ENCODE results near the gene PDE4D. TPM values are rescaled to one million over a fixed set of nuclear protein-coding genes. Genes with fewer than 3 reads are reported as not detected.

PDE4D gene
- total RNA-seq, 4 donors from 2014 or later, result 15.9 to 66.3 (median 48.7) TPM

GRCh38 chr5:59798862-59799667 lies 94.5 kb downstream of the PDE4D start:
- no peak for TF ChIP-seq EP300 (IDR thresholded peaks at IDR 0.05)
- no peak for TF ChIP-seq CTCF (IDR thresholded peaks at IDR 0.05)
- no peak for TF ChIP-seq POLR2A (IDR thresholded peaks at IDR 0.05)
- Histone ChIP-seq H3K4me1 (peaks cover 0 to 10% (median 1%) of the 10 kb centered on the region in 4 donors), H3K9me3 (no peaks in the 10 kb centered on the region), H3K36me3 (no peaks in the 10 kb centered on the region), H3K4me3 (peak overlapping the region in 2 of 4 donors; percentile 11 to 16), H3K27me3 (no peaks in the 10 kb centered on the region), H3K27ac (peak overlapping the region in 3 of 4 donors; percentile 19 to 59 (median 28))
- 16 to 22% methylated on average over 5 of the region's 5 CpGs for WGBS, 2 donors
- no peak for DNase-seq (ENCODE audit: low spot score in 2 of 2)

GRCh38 chr5:59795141-59795540 lies 98.4 kb downstream of the PDE4D start:
- Histone ChIP-seq H3K4me3 (no peak overlapping the region), H3K4me1 (peaks cover 0 to 18% (median 9%) of the 10 kb centered on the region in 4 donors), H3K27ac (no peak overlapping the region), H3K36me3 (no peaks in the 10 kb centered on the region), H3K9me3 (no peaks in the 10 kb centered on the region), H3K27me3 (no peaks in the 10 kb centered on the region)
- 81 to 86% methylated on average over 4 of the region's 4 CpGs for WGBS, 2 donors
- no peak for DNase-seq (ENCODE audit: low spot score in 2 of 2)
- no peak for TF ChIP-seq POLR2A (IDR thresholded peaks at IDR 0.05)
- TF ChIP-seq CTCF (IDR thresholded peaks at IDR 0.05), result no peak
- no peak for TF ChIP-seq EP300 (IDR thresholded peaks at IDR 0.05)

DNA sequence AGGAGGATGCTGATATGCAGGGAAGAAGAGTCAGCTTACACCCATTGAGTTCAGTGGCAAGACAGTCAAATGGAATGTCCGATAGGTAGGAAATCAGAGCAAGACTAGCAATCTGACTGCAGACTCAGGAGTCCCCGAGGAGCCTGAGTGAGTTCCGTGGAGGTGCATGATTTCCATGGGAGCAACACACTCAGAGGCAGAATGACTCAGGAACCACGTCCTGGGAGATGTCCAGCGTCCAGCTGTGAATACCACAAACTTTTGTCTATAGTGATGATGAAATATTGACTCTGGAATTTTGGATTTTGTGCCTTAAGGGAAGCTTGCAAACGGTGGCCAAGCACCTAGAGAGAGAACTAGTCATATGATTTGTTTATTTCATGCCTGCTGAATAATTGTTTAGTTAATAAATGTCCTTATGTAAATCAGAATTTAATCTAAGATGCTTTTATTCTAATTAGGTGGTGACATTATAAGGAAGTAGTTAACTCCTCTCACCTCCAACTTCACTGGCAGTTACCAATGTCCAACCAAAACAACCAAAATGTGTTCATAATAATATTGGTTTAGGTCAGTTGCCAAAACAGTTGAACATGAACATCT lies 100.4 kb downstream of the PDE4D start:
- TF ChIP-seq CTCF (IDR thresholded peaks at IDR 0.05), result no peak
- no peak for TF ChIP-seq EP300 (IDR thresholded peaks at IDR 0.05)
- TF ChIP-seq POLR2A (IDR thresholded peaks at IDR 0.05), result no peak
- peak in 1 of 2 donors; percentile 31 for DNase-seq (ENCODE audit: low spot score in 2 of 2)
- H3K27ac ChIP-seq, result no peak overlapping the region
- no peaks in the 10 kb centered on the region for H3K9me3 ChIP-seq
- no peaks in the 10 kb centered on the region for H3K27me3 ChIP-seq
- no peaks in the 10 kb centered on the region for H3K36me3 ChIP-seq
- H3K4me1 ChIP-seq, result peaks cover 0 to 16% (median 4%) of the 10 kb centered on the region in 4 donors
- H3K4me3 ChIP-seq, result no peak overlapping the region
- WGBS, 2 donors, result 54 to 61% methylated on average over 6 of the region's 6 CpGs

GRCh38 chr5:59791617-59792016 lies 101.9 kb downstream of the PDE4D start:
- H3K4me1 ChIP-seq, result peaks cover 0 to 16% (median 4%) of the 10 kb centered on the region in 4 donors
- H3K27ac ChIP-seq, result no peak overlapping the region
- H3K4me3 ChIP-seq, result no peak overlapping the region
- H3K9me3 ChIP-seq, result no peaks in the 10 kb centered on the region
- peaks cover 0 to 1% of the 10 kb centered on the region in 2 donors for H3K27me3 ChIP-seq
- DNase-seq (ENCODE audit: low spot score in 2 of 2), result no peak
- 72 to 74% methylated on average over 3 of the region's 3 CpGs for WGBS, 2 donors
- H3K36me3 ChIP-seq, result no peaks in the 10 kb centered on the region
- TF ChIP-seq POLR2A (IDR thresholded peaks at IDR 0.05) (no peak), CTCF (IDR thresholded peaks at IDR 0.05) (no peak), EP300 (IDR thresholded peaks at IDR 0.05) (no peak)

Data from tibial nerve (tissue), 4 donors.